Measurements from ENCODE around the gene SLC22A15.
"Not testable (repeated sequence)": the region's sequence is repeated elsewhere in the genome, so short reads cannot be mapped to it uniquely, and the experiment has no call there.

The SLC22A15 gene

DNA sequence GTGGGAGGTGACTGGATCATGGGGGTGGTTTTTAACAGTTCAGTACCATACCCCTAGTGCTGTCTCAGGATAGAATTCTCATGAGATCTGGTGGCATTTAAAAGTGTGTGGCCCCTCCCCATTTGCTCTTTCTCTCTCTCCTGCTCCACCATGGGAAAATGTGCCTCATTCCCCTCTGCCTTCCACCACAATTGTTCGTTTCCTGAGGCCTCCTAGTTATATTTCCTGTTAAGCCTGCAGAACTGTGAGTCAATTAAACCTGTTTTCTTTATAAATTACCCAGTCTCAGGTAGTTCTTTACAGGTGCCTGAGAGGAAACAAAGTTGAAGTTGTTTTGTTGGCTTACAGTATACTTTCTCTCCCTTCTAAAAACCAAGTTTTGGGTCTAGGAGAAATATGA, 23.1 kb upstream of the SLC22A15 start:
- H3K9ac ChIP-seq = no peak overlapping the region
- H3K4me2 ChIP-seq = peak overlapping the region in 3 of 11 experiments; percentile 17 to 21 (median 18); a peak in 1 of 22 replicates
- H3K4me1 ChIP-seq = peaks cover 5 to 18% (median 8%) of the 10 kb centered on the region in 10 experiments; a peak in 14 of 20 replicates
- no peak for TF ChIP-seq Cebpa-rat (IDR thresholded peaks at IDR 0.05)
- H4K20me1 ChIP-seq = no peaks in the 10 kb centered on the region
- no peaks in the 10 kb centered on the region for H3K36me3 ChIP-seq
- H3K27ac ChIP-seq = no peak overlapping the region
- no peak overlapping the region for H3K4me3 ChIP-seq
- H3K9me3 ChIP-seq (replicated peaks in 1 of 11) = peaks cover 0 to 14% (median 0%) of the 10 kb centered on the region in 11 experiments; a peak in 5 of 22 replicates
- H3K27me3 ChIP-seq = no peaks in the 10 kb centered on the region

DNA sequence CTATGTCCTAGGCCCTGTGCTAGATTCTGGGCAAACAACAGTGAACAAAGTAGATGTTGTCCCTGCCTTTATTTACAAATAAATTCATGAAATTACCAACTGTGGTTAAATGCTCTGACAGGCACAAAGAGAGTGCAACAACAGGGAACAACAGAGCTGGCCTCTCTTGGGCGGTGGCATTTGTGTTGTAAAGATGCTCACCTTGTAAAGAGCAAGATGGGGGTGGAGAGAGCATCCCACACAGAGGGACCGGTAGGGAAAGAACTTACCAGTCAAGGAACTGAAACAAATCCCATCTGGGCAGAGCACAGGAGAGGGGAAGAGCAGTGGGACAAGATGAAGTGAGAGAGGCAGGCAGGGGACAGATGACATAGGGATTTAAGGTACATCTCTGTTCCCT, 21.6 kb upstream of the SLC22A15 start:
- Histone ChIP-seq H3K36me3 (no peaks in the 10 kb centered on the region), H3K27ac (no peak overlapping the region), H3K27me3 (no peaks in the 10 kb centered on the region), H3K9ac (no peak overlapping the region), H3K4me2 (no peak overlapping the region), H3K9me3 (replicated peaks in 1 of 11) (peaks cover 0 to 14% (median 0%) of the 10 kb centered on the region in 11 experiments; a peak in 5 of 22 replicates), H4K20me1 (no peaks in the 10 kb centered on the region), H3K4me1 (peaks cover 5 to 18% (median 8%) of the 10 kb centered on the region in 10 experiments; a peak in 14 of 20 replicates), H3K4me3 (no peak overlapping the region)
- no peak for TF ChIP-seq Cebpa-rat (IDR thresholded peaks at IDR 0.05)

DNA sequence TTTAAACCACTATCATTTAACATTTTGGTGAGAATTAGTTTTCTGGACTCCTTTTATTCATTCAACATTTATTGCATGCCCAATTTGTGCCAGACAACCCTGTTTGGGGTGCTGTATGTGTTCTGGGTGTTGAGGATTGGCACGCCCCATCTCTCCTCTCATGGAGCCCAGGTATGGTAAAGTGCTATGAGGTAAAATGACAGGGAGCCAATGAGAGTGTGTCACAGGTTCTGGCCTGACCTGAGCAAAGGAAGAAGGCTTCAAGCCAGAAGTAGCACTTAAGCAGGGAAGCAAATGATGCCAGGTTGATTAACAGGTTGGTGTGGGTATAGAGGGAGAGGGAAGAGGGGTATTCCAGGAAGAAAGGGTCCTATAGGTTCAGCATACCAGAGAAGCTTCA, 21.1 kb upstream of the SLC22A15 start:
- no peak overlapping the region for H3K4me2 ChIP-seq
- no peak overlapping the region for H3K9ac ChIP-seq
- TF ChIP-seq Cebpa-rat (IDR thresholded peaks at IDR 0.05) = no peak
- peaks cover 0 to 14% (median 0%) of the 10 kb centered on the region in 11 experiments; a peak in 5 of 22 replicates for H3K9me3 ChIP-seq (replicated peaks in 1 of 11)
- no peaks in the 10 kb centered on the region for H3K27me3 ChIP-seq
- H3K4me3 ChIP-seq = no peak overlapping the region
- H3K36me3 ChIP-seq = no peaks in the 10 kb centered on the region
- no peaks in the 10 kb centered on the region for H4K20me1 ChIP-seq
- peaks cover 5 to 18% (median 8%) of the 10 kb centered on the region in 10 experiments; a peak in 14 of 20 replicates for H3K4me1 ChIP-seq
- H3K27ac ChIP-seq = no peak overlapping the region

DNA sequence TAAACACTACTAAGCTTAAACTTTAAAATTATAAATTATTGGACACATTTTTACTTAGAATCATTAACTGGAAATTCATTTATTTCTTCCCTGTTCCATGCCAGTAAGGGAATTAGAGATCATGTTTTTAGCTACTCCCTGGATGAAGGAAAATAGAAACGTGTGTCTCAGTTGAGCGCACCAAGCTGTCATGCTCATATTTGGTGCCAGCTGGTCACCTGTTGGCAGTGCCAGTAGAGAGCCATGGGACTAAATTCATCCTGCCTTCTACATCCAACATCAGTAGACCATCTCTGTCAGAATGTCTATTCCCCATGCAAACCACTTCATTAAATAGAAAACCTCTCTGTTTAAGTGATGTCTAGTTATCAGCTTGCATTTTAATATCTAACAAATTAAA, 17.4 kb upstream of the SLC22A15 start:
- TF ChIP-seq Cebpa-rat (IDR thresholded peaks at IDR 0.05) = no peak
- Histone ChIP-seq H3K9me3 (replicated peaks in 1 of 11) (no peaks in the 10 kb centered on the region), H4K20me1 (no peaks in the 10 kb centered on the region)

DNA sequence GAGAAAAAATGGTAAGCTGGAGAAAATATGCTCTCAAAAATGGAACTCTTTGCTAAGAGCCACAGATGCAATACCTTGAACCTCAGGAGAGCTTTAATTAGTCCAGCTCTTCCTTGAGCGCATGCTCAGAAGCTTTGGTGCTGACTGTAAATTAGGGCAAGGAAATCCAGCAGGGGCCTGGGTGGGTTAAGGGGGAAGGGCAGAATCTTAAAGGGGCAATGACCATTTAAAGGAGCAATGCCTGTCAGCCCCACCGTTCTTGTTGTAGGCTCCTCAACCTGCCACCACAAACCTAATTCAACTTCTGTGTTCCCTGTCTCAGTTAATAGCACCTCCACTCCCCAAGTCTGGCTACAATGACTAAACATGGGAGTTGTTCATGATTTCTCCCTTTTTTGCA, 6.8 kb upstream of the SLC22A15 start:
- H3K36me3 ChIP-seq = no peaks in the 10 kb centered on the region
- no peaks in the 10 kb centered on the region for H4K20me1 ChIP-seq
- no peaks in the 10 kb centered on the region for H3K9me3 ChIP-seq (replicated peaks in 1 of 11)
- no peak overlapping the region for H3K9ac ChIP-seq
- no peak for TF ChIP-seq Cebpa-rat (IDR thresholded peaks at IDR 0.05)
- H3K27ac ChIP-seq = no peak overlapping the region
- H3K4me3 ChIP-seq = no peak overlapping the region
- H3K4me1 ChIP-seq = no peaks in the 10 kb centered on the region
- H3K4me2 ChIP-seq = no peak overlapping the region; a peak in 1 of 22 replicates
- peaks cover 0 to 5% (median 0%) of the 10 kb centered on the region in 11 experiments; a peak in 1 of 22 replicates for H3K27me3 ChIP-seq

More for the DNA sequence above, 17.4 kb upstream of the SLC22A15 start:
- Histone ChIP-seq H3K4me3 (no peak overlapping the region), H3K36me3 (no peaks in the 10 kb centered on the region), H3K4me1 (no peaks in the 10 kb centered on the region), H3K4me2 (no peak overlapping the region), H3K9ac (no peak overlapping the region), H3K27me3 (no peaks in the 10 kb centered on the region), H3K27ac (no peak overlapping the region)

DNA sequence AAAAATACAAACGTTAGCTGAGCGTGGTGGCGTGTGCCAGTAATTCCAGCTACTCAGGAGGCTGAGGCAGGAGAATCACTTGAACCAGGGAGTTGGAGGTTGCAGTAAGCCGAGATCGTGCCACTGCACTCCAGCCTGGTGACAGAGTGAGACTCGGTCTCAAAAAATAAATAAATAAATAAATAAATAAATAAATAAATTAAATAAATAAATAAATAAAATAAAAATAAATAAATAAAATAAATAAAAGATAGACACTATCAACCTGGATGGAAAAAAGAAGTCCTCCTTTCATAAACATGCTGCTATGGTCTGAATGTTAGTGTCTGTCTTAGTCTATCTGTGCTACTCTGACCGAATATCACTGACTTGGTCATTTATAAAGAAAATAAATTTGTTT, 4.5 kb upstream of the SLC22A15 start:
- H3K4me2 ChIP-seq, H3K36me3 ChIP-seq, H3K4me3 ChIP-seq, H3K9ac ChIP-seq, H4K20me1 ChIP-seq, H3K27ac ChIP-seq, H3K4me1 ChIP-seq: not testable (repeated sequence)
- peaks cover 0 to 25% (median 16%) of the 10 kb centered on the region in 11 experiments; a peak in 17 of 22 replicates for H3K27me3 ChIP-seq
- H3K9me3 ChIP-seq (replicated peaks in 1 of 11) = peaks cover 5 to 15% (median 12%) of the 10 kb centered on the region in 11 experiments; a peak in 20 of 22 replicates

DNA sequence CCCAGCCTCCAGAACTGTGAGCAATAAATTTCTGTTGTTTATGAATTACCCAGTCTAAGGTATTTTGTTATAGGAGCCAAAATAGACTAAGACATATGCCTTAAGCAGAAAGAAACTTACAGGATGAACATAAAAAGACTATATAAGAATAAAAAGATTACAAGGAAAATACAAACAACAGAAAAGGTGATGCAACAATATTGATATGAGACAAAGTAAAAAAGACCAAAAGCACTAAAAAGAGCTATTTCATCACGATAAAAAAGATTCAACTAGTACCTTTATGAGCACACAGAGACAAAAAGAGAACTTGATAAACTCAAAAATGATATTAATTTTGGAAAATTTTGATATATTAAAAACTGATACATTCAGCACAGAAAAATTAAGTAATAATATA, 3.2 kb upstream of the SLC22A15 start:
- no peak overlapping the region for H3K9ac ChIP-seq
- H4K20me1 ChIP-seq = no peaks in the 10 kb centered on the region
- no peak for TF ChIP-seq Cebpa-rat (IDR thresholded peaks at IDR 0.05)

DNA sequence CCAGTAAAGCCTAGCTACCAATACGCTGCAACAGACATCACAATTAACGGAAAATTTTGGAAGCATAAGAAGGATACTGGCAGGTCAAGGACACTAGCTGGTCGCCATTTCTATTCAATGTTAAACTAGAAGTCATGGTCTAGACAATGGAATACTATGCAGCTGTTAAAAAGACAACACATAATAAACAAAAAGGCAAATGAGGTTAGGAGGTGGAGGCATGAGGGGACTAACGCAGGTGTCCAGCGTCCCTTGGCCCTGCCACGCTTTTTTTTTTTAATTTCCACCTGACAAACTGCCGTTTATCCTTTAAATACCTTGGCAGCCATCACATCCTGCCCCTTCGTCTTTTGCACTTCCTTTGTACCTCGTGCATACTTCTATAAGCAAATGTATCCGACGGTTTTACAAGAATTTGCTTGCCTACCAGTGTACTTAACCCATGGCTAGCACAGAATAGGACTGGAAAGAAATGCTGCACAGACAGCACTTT, 698 bp upstream of the SLC22A15 start:
- Histone ChIP-seq H3K9me3 (replicated peaks in 1 of 11) (peaks cover 8 to 29% (median 16%) of the 10 kb centered on the region in 11 experiments; a peak in 20 of 22 replicates), H4K20me1 (no peaks in the 10 kb centered on the region), H3K27me3 (peaks cover 0 to 30% (median 26%) of the 10 kb centered on the region in 11 experiments; a peak in 17 of 22 replicates), H3K4me3 (peak overlapping the region; percentile 35 to 66 (median 54)), H3K27ac (peak overlapping the region in 2 of 11 experiments; percentile 59 to 66; a peak in 4 of 22 replicates), H3K4me1 (peaks cover 0 to 23% (median 4%) of the 10 kb centered on the region in 10 experiments; a peak in 8 of 20 replicates), H3K9ac (peak overlapping the region in 10 of 11 experiments; percentile 40 to 75 (median 60); a peak in 14 of 22 replicates), H3K4me2 (peak overlapping the region; percentile 26 to 66 (median 48); a peak in 21 of 22 replicates), H3K36me3 (no peaks in the 10 kb centered on the region)
- no peak for TF ChIP-seq Cebpa-rat (IDR thresholded peaks at IDR 0.05)

More for the DNA sequence above, 3.2 kb upstream of the SLC22A15 start:
- Histone ChIP-seq H3K9me3 (replicated peaks in 1 of 11) (peaks cover 8 to 28% (median 16%) of the 10 kb centered on the region in 11 experiments; a peak in 20 of 22 replicates), H3K4me3 (no peak overlapping the region), H3K27me3 (peaks cover 0 to 34% (median 26%) of the 10 kb centered on the region in 11 experiments; a peak in 17 of 22 replicates), H3K36me3 (no peaks in the 10 kb centered on the region), H3K27ac (no peak overlapping the region), H3K4me2 (no peak overlapping the region), H3K4me1 (peaks cover 0 to 17% (median 4%) of the 10 kb centered on the region in 10 experiments; a peak in 8 of 20 replicates)

DNA sequence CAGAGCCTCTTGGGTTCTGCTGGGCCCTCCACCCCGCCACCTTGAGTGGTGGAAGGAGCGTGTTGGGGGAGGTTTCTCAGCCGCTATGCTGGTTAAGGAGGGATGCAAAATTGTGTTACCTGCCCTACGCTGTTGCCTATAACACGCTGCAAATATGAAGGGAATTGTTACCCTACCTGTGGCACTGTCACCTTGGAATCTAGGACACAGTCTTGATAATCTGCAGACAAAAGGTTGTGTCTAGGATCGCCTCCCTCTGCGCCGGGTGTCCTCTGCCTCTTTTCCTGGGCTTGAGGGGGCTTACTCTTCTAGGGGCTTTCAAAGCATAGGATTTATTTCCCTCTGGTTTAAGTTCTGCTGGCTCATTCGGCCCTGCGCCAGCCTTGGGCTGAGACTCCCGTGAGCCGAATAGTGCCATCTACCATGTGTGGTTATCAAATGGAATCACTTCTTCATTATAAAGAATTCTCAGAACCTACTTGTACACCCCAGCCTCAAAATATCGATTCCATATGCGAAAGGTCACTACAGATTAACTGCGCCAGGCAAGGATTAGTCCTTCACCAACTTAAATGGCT, 697 bp downstream of the SLC22A15 start:
- Histone ChIP-seq H3K36me3 (no peaks in the 10 kb centered on the region), H3K4me3 (peak overlapping the region in 6 of 10 experiments; percentile 44 to 66 (median 56); a peak in 13 of 20 replicates), H3K27me3 (peaks cover 0 to 30% (median 26%) of the 10 kb centered on the region in 11 experiments; a peak in 17 of 22 replicates), H3K27ac (peak overlapping the region in 4 of 11 experiments; percentile 46 to 66 (median 61); a peak in 6 of 22 replicates), H3K4me2 (peak overlapping the region in 7 of 11 experiments; percentile 26 to 77 (median 48); a peak in 11 of 22 replicates), H4K20me1 (no peaks in the 10 kb centered on the region), H3K4me1 (peaks cover 0 to 35% (median 4%) of the 10 kb centered on the region in 10 experiments; a peak in 8 of 20 replicates), H3K9ac (peak overlapping the region in 3 of 11 experiments; percentile 69 to 75 (median 69); a peak in 6 of 22 replicates), H3K9me3 (replicated peaks in 1 of 11) (peaks cover 8 to 29% (median 16%) of the 10 kb centered on the region in 11 experiments; a peak in 20 of 22 replicates)
- TF ChIP-seq Cebpa-rat (IDR thresholded peaks at IDR 0.05) = no peak

All from BLaER1 treated with 17β-estradiol and CSF1 and Interleukin-3, amounts not matched to agents 10 nM and 100 nM (cell line).